Suppressor macrophage (primary cell): ENCODE measurements around the gene SYNPR.

Experiments
- DNase-seq, 4 experiments: peaks; one replicate each; pipeline ENCODE4 v3.0.0-alpha.2; 2020 to 2022

The SYNPR gene

GRCh38 chr3:63308072-63308471 is 30.0 kb downstream of the SYNPR start:
- no peak for DNase-seq

- no peak for DNase-seq
Observed at GRCh38 chr3:63309768-63310167, 31.7 kb downstream of the SYNPR start.

- DNase-seq: no peak
Observed at GRCh38 chr3:63323766-63324165, 45.7 kb downstream of the SYNPR start.

- DNase-seq: no peak
Observed at GRCh38 chr3:63324621-63325020, 46.5 kb downstream of the SYNPR start.

- no peak for DNase-seq
Observed at GRCh38 chr3:63325386-63325785, 47.3 kb downstream of the SYNPR start.

GRCh38 chr3:63328365-63328764 is 50.3 kb downstream of the SYNPR start:
- peak; percentile 21 to 51 (median 42) for DNase-seq

- DNase-seq: no peak
Observed at GRCh38 chr3:63331520-63331919, 53.4 kb downstream of the SYNPR start.

GRCh38 chr3:63333815-63334214 is 55.7 kb downstream of the SYNPR start:
- DNase-seq: no peak

DNA sequence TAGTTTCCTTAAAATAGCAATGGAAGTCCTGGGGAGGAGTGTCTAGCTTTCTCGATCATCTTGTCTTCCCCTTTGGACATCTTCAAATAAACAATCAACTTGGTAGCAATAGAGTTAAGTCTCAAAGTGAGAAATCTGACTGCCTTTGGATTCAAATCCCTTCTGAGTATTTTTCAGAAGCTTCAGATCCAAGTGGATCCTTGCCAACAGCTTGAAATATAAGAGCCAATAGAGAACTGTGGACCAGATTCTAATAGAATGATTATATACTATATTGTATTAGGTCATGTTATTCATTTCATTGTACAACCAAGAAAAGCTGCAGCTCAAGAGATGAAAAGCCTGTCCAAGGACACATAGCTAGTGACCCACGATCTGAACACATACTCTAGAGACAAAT is 60.2 kb downstream of the SYNPR start:
- DNase-seq: no peak

DNA sequence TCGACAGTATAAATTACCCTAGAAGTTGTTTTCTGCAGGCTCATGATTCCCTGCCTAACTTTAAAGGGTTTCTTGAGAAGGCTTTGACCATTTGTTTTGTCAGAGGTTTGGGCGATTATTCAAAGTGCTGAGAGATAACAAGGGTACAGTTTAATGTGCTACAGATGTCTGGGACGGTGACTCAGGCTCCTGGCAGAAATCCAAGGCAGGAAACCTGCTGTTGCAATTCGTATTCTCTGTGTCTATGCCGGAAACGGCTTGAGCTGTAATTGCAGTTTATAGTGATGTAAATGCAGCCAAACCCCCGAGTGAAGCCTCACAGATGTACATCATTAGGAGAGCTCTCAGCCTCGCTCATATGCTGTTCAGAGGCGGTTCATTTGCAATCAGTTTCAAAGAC is 65.6 kb downstream of the SYNPR start:
- DNase-seq: peak; percentile 73 to 82 (median 78)

GRCh38 chr3:63344661-63345060 is 66.6 kb downstream of the SYNPR start:
- no peak for DNase-seq

DNA sequence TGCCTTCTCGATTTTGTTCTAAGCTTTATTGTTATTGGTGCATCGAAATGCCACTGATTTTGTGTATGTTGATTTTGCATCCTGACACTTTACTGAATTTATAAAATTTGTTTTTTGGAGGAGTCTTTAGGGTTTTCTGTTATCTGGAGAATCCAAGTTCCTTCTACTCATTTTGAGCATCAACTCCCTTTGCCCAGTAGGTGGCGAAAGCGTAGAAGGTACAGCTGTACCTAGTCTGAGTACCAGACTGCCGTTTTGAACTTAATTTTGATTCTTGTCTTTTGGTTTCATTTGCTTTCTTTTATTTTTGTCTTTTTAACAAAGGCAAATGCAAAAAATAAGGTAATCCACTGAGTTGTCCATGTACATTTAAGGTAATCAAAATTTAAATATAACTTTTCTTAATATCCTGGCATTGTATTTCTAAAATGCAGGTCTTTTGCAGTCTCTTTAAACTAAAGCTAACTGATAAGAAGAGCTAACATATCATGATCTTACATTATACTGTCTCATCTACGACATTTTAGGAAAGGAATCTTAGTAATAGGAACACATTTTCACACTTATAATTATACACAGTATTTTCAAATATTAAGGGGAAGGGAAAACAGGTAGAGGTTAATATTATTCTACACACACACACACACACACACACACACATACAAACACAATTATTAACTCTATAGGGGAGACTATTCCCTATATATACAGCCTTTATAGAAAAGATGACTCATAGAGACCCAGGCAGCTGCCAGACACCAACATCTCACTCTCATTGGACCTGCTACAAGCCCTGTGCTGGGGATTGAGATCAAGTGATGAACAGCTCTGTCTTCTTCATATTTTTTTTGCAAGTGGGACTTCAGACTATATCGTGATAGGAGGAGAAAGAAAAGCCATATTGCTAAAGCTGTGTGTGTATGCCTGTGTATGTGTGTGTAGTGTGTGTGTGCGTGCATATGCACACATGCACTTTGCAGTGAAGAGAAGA is 71.8 kb downstream of the SYNPR start:
- DNase-seq: peak; percentile 68 to 86 (median 74)

DNA sequence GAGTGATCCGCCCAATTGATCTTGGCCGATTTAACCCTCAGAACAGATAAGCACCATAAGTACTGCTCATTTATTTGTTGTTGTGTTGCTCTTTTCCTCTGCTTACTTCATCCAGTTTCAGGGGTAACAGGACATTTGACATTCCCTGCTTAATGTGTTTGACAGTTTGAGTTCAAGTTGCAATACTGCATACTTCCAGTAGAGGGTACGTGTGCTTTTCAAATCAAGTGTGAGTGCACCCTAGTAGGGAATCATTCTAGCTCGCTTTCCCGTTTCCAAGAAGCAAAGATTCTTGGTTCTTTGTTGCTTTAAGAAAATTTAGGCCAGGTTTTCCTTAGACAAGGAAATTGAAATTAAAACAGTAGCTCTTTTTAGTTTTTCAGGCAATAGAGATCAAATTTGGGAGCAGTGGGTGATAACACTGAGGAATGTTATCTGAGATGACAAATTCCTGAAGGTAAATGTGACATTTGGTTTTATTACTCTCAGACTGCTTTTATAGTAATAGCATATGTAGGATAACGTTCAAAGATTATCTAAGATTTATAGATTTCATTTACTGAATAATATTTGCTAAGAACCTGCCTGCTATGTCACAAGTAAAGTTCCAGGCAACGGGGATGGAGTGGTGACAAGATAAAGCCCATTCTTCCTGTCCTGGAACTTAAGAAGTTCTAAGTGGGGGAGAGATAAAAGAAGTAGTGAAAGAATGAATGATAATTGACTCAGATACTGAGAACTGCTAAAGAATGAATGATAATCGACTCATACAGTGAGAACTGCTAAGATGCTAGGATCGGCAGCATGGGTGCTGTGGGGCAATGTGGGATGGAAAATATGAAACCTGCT is 73.3 kb downstream of the SYNPR start:
- DNase-seq: peak; percentile 50 to 71 (median 54)

DNA sequence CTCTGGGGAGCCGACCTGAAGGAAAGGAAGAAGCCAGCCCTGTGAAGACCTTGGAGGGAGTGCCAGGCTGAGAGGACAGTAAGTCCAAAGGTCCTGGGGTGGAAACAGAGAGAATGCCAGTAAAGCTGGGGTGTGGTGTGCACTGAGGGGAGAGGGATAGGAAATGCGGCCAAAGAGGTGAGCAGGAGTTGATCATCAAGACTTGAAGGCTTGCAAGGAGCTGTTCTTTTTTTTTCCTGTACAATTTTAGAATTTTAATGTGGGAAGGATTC is 73.8 kb downstream of the SYNPR start:
- DNase-seq: no peak

- DNase-seq: no peak
Observed at GRCh38 chr3:63353383-63353782, 75.3 kb downstream of the SYNPR start.

DNA sequence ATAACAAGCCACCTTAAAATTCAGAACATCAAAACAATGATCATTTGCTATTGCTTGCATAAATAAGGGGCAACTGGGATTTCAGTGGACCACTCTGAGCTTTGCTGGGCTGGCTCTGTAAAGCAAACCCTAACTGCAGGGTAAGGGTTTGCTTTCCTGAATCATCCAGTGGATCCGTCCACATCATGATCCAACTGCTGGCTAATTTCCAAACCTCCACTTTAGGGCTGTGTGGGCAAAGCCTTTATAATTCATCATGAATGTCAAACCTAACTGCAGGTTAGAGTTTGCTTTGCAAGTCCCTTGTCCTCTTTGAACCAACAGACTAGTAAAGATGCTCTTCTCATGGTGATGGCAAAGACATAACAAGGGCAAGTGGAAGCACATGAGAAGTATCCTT is 76.1 kb downstream of the SYNPR start:
- no peak for DNase-seq

DNA sequence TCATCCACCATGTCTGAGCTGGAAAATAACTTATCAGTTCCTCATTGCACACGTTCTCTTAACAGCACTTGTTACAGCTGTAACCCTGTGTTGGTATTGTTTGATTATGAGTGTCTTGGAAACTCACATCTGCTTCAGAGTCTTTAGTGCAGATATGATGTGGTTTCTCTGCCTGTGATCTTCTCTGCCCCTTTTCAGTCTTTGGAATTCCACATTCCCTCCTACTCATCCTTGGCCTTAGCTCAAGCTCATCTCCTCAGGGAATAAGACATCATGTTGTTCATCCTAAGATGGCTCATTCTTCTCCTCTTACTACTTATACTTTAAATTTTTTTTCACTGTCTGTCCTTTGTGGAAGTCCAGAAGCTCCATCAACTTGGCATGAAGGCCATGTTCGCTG is 77.7 kb downstream of the SYNPR start:
- DNase-seq: no peak

- peak in 1 of 4 experiments; percentile 9 for DNase-seq
Observed at GRCh38 chr3:63364495-63364894, 86.4 kb downstream of the SYNPR start.

GRCh38 chr3:63364910-63365309 is 86.8 kb downstream of the SYNPR start:
- no peak for DNase-seq

GRCh38 chr3:63365671-63366070 is 87.6 kb downstream of the SYNPR start:
- DNase-seq: no peak

- DNase-seq: no peak
Observed at GRCh38 chr3:63370094-63370493, 92.0 kb downstream of the SYNPR start.

DNA sequence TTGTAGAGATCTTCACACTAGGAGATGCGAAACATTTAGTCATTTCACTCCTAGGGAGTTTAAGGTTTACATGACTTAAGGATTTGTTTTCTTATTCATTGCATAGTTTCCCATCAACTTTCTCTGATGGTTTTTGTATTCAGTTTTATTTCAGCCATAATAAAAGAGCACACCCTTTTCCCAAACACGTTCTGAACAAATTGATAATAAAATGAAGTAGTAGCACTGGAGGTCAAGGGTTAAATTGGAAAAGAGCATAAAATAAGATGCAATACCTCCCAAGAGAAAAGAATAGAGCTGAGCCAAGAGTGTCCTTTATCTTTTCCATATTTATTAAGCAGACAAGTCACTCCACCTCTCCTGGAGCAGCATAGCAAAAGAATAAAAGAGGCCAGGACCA is 104.9 kb downstream of the SYNPR start:
- DNase-seq: no peak

GRCh38 chr3:63384382-63384781 is 106.3 kb downstream of the SYNPR start:
- DNase-seq: no peak

DNA sequence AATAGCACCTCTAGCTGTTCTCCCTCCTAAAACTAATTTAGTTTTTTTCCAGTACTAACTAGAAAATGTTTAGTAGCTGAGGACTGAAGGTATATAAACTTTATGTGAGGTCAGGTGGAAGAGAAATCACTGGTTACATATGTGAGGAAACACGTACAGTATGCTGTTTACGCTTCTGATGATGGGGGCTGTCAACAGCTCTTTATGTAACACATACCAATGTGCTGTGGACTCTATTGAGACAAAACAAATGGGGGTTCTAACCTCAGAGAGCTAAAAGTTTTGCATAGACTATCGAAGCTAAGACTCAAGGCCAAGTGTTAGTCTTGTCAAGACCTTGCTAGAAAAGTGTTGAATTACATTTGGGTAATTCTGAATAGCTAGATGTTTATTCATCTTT is 107.5 kb downstream of the SYNPR start:
- no peak for DNase-seq
